Suprapubic skin (tissue), 3 donors: ENCODE measurements around the gene ST8SIA5.

Source experiments
- EP300 ChIP-seq: sonication (generic); formaldehyde crosslinking; IDR thresholded peaks from one replicate; pipeline ENCODE4 v1.6.1; 2017; ENCODE audit warnings: antibody characterized with exemption
- POLR2A ChIP-seq, 2 donors: fragments of 450-650 bp; IDR thresholded peaks; one replicate each; pipeline ENCODE4 v1.6.1; 2017; ENCODE audit warnings: antibody characterized with exemption in 2 of 2, mild to moderate bottlenecking in 2 of 2, moderate library complexity in 2 of 2
- TF ChIP-seq, protein P1 (sequence below), 2 donors: fragments of 200-600 bp in 1 of 2; fragments of 450-650 bp in 1 of 2; sonication (generic) in 1 of 2; IDR thresholded peaks; one replicate each; pipeline ENCODE4 v1.5.1; 2016 to 2019; ENCODE audit warnings: antibody characterized with exemption in 2 of 2, mild to moderate bottlenecking in 1 of 2, moderate library complexity in 1 of 2

DNA sequence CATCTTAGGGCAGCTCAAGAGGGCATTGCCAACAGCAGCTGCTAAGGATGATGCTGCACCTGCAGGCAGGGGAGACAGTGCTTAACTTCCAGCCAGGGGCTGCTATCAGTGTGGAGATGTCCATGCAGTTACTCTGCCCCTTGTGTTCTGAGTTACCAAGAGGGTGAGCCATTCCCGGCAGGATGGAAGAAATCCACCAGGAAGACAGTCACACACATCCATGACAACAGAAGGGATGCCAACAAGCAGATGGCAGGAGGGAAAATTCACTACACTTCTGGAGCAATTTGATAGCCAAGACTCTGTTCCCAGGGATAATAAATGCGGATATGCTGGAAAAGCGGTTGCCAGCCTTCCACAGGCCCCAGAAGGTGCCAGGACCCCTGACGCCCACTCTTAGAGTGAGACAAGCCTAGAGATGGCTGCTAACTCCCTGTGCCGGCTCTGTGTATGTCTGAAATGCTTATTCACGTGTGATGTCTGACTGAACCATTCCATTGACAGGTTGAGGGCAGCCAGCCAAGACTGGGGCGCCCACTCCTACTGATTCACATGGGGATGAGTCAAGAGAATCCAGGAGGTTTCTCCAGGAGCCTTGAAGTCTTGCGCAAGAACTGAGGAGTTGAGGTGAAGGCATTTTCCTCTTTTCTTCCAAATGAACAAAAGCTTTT lies 124.3 kb downstream of the ST8SIA5 start:
- TF ChIP-seq, protein P1, sequence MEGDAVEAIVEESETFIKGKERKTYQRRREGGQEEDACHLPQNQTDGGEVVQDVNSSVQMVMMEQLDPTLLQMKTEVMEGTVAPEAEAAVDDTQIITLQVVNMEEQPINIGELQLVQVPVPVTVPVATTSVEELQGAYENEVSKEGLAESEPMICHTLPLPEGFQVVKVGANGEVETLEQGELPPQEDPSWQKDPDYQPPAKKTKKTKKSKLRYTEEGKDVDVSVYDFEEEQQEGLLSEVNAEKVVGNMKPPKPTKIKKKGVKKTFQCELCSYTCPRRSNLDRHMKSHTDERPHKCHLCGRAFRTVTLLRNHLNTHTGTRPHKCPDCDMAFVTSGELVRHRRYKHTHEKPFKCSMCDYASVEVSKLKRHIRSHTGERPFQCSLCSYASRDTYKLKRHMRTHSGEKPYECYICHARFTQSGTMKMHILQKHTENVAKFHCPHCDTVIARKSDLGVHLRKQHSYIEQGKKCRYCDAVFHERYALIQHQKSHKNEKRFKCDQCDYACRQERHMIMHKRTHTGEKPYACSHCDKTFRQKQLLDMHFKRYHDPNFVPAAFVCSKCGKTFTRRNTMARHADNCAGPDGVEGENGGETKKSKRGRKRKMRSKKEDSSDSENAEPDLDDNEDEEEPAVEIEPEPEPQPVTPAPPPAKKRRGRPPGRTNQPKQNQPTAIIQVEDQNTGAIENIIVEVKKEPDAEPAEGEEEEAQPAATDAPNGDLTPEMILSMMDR (IDR thresholded peaks at IDR 0.05), result no peak
- TF ChIP-seq EP300 (no peak), POLR2A (IDR thresholded peaks at IDR 0.05) (no peak)
